DND-41 (cell line): ENCODE data around the gene SLC24A4.

Experiments used
- CTCF ChIP-seq: IDR thresholded peaks from 2 replicates; pipeline ENCODE4 v1.5.1; 2012; ENCODE audit warnings: borderline replicate concordance, low read length, moderate library complexity, mild to moderate bottlenecking; ENCODE audit not compliant: poor library complexity, severe bottlenecking; ENCODE audit errors: extremely low read depth
- EZH2 ChIP-seq: IDR thresholded peaks from 3 replicates; pipeline ENCODE4 v1.6.1; 2012; ENCODE audit warnings: borderline replicate concordance, low read depth, mild to moderate bottlenecking, moderate library complexity, low read length, inconsistent platforms; ENCODE audit not compliant: severe bottlenecking

GRCh38 chr14:92494512-92494911 lies 171.5 kb downstream of the SLC24A4 start:
- TF ChIP-seq CTCF (no peak), EZH2 (no peak)
